Parathyroid adenoma (tissue), 2 donors: Measurements from ENCODE around the gene EOMES.

Experiments
- H2AFZ ChIP-seq: fragments of 300-600 bp; sonication (generic); one replicate; pipeline ENCODE4 v1.7.0; 2017; ENCODE audit warnings: antibody characterized with exemption, mild to moderate bottlenecking
- H3K27ac ChIP-seq: fragments of 300-600 bp; sonication (generic); one replicate; pipeline ENCODE4 v1.7.0; 2017
- H3K27me3 ChIP-seq: fragments of 300-600 bp; sonication (generic); one replicate; pipeline ENCODE4 v1.7.0; 2017; ENCODE audit warnings: low read length; ENCODE audit not compliant: control insufficient read depth, insufficient read depth
- H3K36me3 ChIP-seq: fragments of 300-600 bp; sonication (generic); one replicate; pipeline ENCODE4 v1.7.0; 2017; ENCODE audit warnings: low read length; ENCODE audit not compliant: control insufficient read depth, insufficient read depth
- H3K4me1 ChIP-seq: fragments of 300-600 bp; sonication (generic); one replicate; pipeline ENCODE4 v1.7.0; 2017; ENCODE audit warnings: control low read depth
- H3K4me2 ChIP-seq: fragments of 300-600 bp; sonication (generic); one replicate; pipeline ENCODE4 v1.7.0; 2017; ENCODE audit warnings: low read length
- H3K4me3 ChIP-seq: fragments of 300-600 bp; sonication (generic); one replicate; pipeline ENCODE4 v1.7.0; 2017; ENCODE audit warnings: low read depth, low read length
- H3K79me2 ChIP-seq: fragments of 300-600 bp; sonication (generic); one replicate; pipeline ENCODE4 v1.7.0; 2017; ENCODE audit warnings: control low read depth
- H3K9ac ChIP-seq: fragments of 300-600 bp; sonication (generic); one replicate; pipeline ENCODE4 v1.7.0; 2017; ENCODE audit warnings: mild to moderate bottlenecking
- H3K9me3 ChIP-seq: fragments of 300-600 bp; sonication (generic); one replicate; pipeline ENCODE4 v1.7.0; 2017; ENCODE audit warnings: low read length; ENCODE audit not compliant: control insufficient read depth
- CTCF ChIP-seq: fragments of 300-600 bp; sonication (generic); IDR thresholded peaks from one replicate; pipeline ENCODE4 v1.7.0; 2017; ENCODE audit warnings: antibody characterized with exemption, mild to moderate bottlenecking
- donor health status: primary hyperparathyroidism.

Gene EOMES

GRCh38 chr3:27670619-27671018 is 51.5 kb downstream of the EOMES start:
- H3K4me3 ChIP-seq: no peak overlapping the region
- H3K27ac ChIP-seq: no peak overlapping the region
- no peak for TF ChIP-seq CTCF
- H3K36me3 ChIP-seq: no peaks in the 10 kb centered on the region
- no peaks in the 10 kb centered on the region for H3K27me3 ChIP-seq
- no peaks in the 10 kb centered on the region for H3K79me2 ChIP-seq
- no peaks in the 10 kb centered on the region for H3K9me3 ChIP-seq
- H2AFZ ChIP-seq: no peak overlapping the region
- H3K4me1 ChIP-seq: no peaks in the 10 kb centered on the region
- no peak overlapping the region for H3K9ac ChIP-seq
- no peak overlapping the region for H3K4me2 ChIP-seq

GRCh38 chr3:27669591-27669990 is 52.5 kb downstream of the EOMES start:
- TF ChIP-seq CTCF: no peak
- H3K36me3 ChIP-seq: no peaks in the 10 kb centered on the region
- H3K27me3 ChIP-seq: no peaks in the 10 kb centered on the region

GRCh38 chr3:27667751-27668150 is 54.4 kb downstream of the EOMES start:
- H2AFZ ChIP-seq: no peak overlapping the region
- no peak overlapping the region for H3K27ac ChIP-seq
- H3K4me2 ChIP-seq: no peak overlapping the region
- no peak for TF ChIP-seq CTCF
- no peaks in the 10 kb centered on the region for H3K4me1 ChIP-seq
- no peaks in the 10 kb centered on the region for H3K27me3 ChIP-seq
- no peak overlapping the region for H3K4me3 ChIP-seq
- no peaks in the 10 kb centered on the region for H3K36me3 ChIP-seq
- no peaks in the 10 kb centered on the region for H3K9me3 ChIP-seq
- H3K79me2 ChIP-seq: no peaks in the 10 kb centered on the region
- no peak overlapping the region for H3K9ac ChIP-seq

More at GRCh38 chr3:27669591-27669990, 52.5 kb downstream of the EOMES start:
- H3K9ac ChIP-seq: no peak overlapping the region
- H3K79me2 ChIP-seq: no peaks in the 10 kb centered on the region
- H3K4me3 ChIP-seq: no peak overlapping the region
- H3K9me3 ChIP-seq: no peaks in the 10 kb centered on the region
- H3K27ac ChIP-seq: no peak overlapping the region
- H3K4me1 ChIP-seq: no peaks in the 10 kb centered on the region
- H2AFZ ChIP-seq: no peak overlapping the region
- no peak overlapping the region for H3K4me2 ChIP-seq

- H3K4me3 ChIP-seq: no peak overlapping the region
- no peak overlapping the region for H3K4me2 ChIP-seq
- H3K27me3 ChIP-seq: no peaks in the 10 kb centered on the region
- H3K9me3 ChIP-seq: no peaks in the 10 kb centered on the region
- H3K9ac ChIP-seq: no peak overlapping the region
- no peak overlapping the region for H2AFZ ChIP-seq
- no peaks in the 10 kb centered on the region for H3K79me2 ChIP-seq
- no peaks in the 10 kb centered on the region for H3K36me3 ChIP-seq
- H3K27ac ChIP-seq: no peak overlapping the region
- no peaks in the 10 kb centered on the region for H3K4me1 ChIP-seq
- no peak for TF ChIP-seq CTCF
These were observed 55.4 kb downstream of the EOMES start for GRCh38 chr3:27666708-27667107.

GRCh38 chr3:27666272-27666671 is 55.9 kb downstream of the EOMES start:
- Histone ChIP-seq H3K4me2 (no peak overlapping the region), H3K27ac (no peak overlapping the region), H3K36me3 (no peaks in the 10 kb centered on the region), H3K27me3 (no peaks in the 10 kb centered on the region), H3K79me2 (no peaks in the 10 kb centered on the region), H3K9ac (no peak overlapping the region), H3K4me1 (no peaks in the 10 kb centered on the region), H3K4me3 (no peak overlapping the region), H2AFZ (no peak overlapping the region), H3K9me3 (no peaks in the 10 kb centered on the region)
- no peak for TF ChIP-seq CTCF
